Activated T-cell treated with anti-CD3 and anti-CD28 coated beads, Interleukin-2, amount 50 U/mL, for 24 hours (primary cell): ENCODE measurements around the gene TRHDE.

Experiments used
- DNase-seq: peaks from one replicate; pipeline ENCODE4 v3.0.0-alpha.2; 2020
- H3K27ac Mint-ChIP-seq: 2 replicates; pipeline ENCODE4 v1.8.0; 2020; ENCODE audit warnings: mild to moderate bottlenecking, mixed read lengths
- H3K27me3 Mint-ChIP-seq: 2 replicates; pipeline ENCODE4 v1.8.0; 2020; ENCODE audit warnings: mixed read lengths
- H3K36me3 Mint-ChIP-seq: 2 replicates; pipeline ENCODE4 v1.8.0; 2020; ENCODE audit warnings: low read depth, mixed read lengths
- H3K4me1 Mint-ChIP-seq: 2 replicates; pipeline ENCODE4 v1.8.0; 2020; ENCODE audit warnings: low read depth, mixed read lengths
- H3K4me3 Mint-ChIP-seq: 2 replicates; pipeline ENCODE4 v1.8.0; 2020; ENCODE audit warnings: mild to moderate bottlenecking, moderate library complexity, mixed read lengths
- H3K9me3 Mint-ChIP-seq: 2 replicates; pipeline ENCODE4 v1.8.0; 2020; ENCODE audit warnings: mixed read lengths

TRHDE gene

GRCh38 chr12:72268386-72268785 is 3.8 kb upstream of the TRHDE start:
- no peaks in the 10 kb centered on the region for H3K36me3 Mint-ChIP-seq
- no peak overlapping the region for H3K4me3 Mint-ChIP-seq
- no peaks in the 10 kb centered on the region for H3K9me3 Mint-ChIP-seq
- peaks cover 7% of the 10 kb centered on the region for H3K4me1 Mint-ChIP-seq
- H3K27ac Mint-ChIP-seq = no peak overlapping the region
- H3K27me3 Mint-ChIP-seq = peaks cover 34% of the 10 kb centered on the region
- no peak for DNase-seq

DNA sequence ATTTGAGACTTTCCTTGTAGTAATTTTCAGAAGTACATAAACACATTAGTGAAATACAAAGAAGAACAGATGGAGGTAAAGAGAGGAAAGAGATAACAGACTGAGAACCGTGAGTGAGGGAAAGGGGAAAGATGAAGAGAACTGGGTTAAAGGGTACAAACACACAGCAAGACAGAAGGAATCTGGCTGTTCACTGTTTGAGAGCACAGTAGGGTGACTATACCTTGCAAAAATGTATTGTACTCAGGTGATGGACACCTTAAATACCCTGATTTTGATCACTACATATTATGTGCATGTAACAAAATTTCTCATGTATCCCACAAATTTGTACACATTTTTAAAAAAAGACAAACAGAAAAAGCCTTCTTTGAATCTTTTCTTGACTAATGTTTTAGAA is 2.7 kb upstream of the TRHDE start:
- no peak for DNase-seq
- no peak overlapping the region for H3K27ac Mint-ChIP-seq
- H3K9me3 Mint-ChIP-seq = no peaks in the 10 kb centered on the region
- H3K27me3 Mint-ChIP-seq = peaks cover 44% of the 10 kb centered on the region
- H3K36me3 Mint-ChIP-seq = no peaks in the 10 kb centered on the region
- H3K4me3 Mint-ChIP-seq = no peak overlapping the region
- H3K4me1 Mint-ChIP-seq = peaks cover 10% of the 10 kb centered on the region

GRCh38 chr12:72270246-72270645 is 1.9 kb upstream of the TRHDE start:
- Mint-ChIP-seq H3K36me3 (no peaks in the 10 kb centered on the region), H3K4me3 (no peak overlapping the region), H3K9me3 (no peaks in the 10 kb centered on the region), H3K4me1 (peaks cover 10% of the 10 kb centered on the region), H3K27ac (no peak overlapping the region), H3K27me3 (peaks cover 49% of the 10 kb centered on the region)
- DNase-seq = no peak

- H3K27ac Mint-ChIP-seq = no peak overlapping the region
- H3K9me3 Mint-ChIP-seq = no peaks in the 10 kb centered on the region
- H3K4me1 Mint-ChIP-seq = peaks cover 10% of the 10 kb centered on the region
- H3K36me3 Mint-ChIP-seq = no peaks in the 10 kb centered on the region
- no peak for DNase-seq
- H3K4me3 Mint-ChIP-seq = no peak overlapping the region
- peaks cover 49% of the 10 kb centered on the region for H3K27me3 Mint-ChIP-seq
Measured at GRCh38 chr12:72270961-72271360, 1.2 kb upstream of the TRHDE start.

DNA sequence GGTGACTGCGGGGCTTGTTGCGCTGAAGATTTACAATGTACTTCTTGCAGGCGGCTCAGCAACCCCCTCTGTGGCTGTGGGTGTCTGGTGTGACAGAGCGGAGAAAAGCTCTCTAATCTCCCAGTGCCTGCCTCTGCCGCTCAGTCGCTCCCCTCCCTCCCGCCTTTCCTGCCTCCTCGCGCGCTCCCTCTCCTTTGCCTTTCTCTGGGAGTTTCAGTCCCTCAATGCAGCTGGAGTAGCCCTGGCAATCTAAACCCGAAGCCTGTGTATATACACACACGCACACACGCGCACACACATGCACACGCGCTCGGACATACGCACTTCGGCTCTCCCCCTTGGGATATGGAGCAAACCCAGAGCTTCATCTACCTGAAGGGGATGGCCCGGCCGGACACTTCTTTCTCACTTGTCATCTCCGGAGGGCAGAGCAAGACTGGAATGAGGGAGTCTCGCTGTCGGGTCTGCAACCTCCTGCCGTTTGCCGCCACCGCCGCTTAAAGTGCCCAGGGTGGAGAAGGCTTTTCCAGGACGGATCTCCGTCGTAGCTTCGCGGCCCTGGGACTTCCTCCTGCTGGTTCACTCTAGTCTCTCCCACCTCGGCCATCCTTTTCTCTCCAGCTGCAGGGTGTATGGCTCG is 599 bp upstream of the TRHDE start:
- H3K27ac Mint-ChIP-seq = no peak overlapping the region
- no peak overlapping the region for H3K4me3 Mint-ChIP-seq
- peaks cover 52% of the 10 kb centered on the region for H3K27me3 Mint-ChIP-seq
- H3K4me1 Mint-ChIP-seq = peaks cover 10% of the 10 kb centered on the region
- no peaks in the 10 kb centered on the region for H3K9me3 Mint-ChIP-seq
- H3K36me3 Mint-ChIP-seq = no peaks in the 10 kb centered on the region
- no peak for DNase-seq

- no peak overlapping the region for H3K4me3 Mint-ChIP-seq
- peaks cover 10% of the 10 kb centered on the region for H3K4me1 Mint-ChIP-seq
Measured at GRCh38 chr12:72272731-72273498, 745 bp downstream of the TRHDE start.

DNA sequence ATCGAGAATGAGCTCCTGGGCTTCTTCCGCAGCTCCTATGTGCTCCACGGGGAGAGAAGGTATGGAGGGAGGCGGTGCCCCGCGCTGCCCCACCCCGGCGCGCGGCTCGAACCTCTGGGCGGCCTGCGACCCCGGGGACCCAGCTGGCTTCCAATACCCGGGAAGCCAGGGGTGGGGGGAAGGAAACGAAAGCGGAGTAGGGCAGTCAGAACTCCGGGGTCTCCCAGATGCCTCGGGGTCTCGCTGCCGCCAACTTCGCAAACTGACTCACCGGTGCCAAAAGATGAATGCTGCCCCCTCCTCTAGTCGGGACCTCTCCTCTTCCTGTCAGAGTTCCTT is 1.3 kb downstream of the TRHDE start:
- Mint-ChIP-seq H3K36me3 (no peaks in the 10 kb centered on the region), H3K4me3 (no peak overlapping the region), H3K4me1 (peaks cover 10% of the 10 kb centered on the region), H3K27ac (no peak overlapping the region), H3K9me3 (no peaks in the 10 kb centered on the region), H3K27me3 (peaks cover 59% of the 10 kb centered on the region)
- DNase-seq = no peak

More at GRCh38 chr12:72272731-72273498, 745 bp downstream of the TRHDE start:
- H3K27me3 Mint-ChIP-seq = peaks cover 56% of the 10 kb centered on the region
- no peak overlapping the region for H3K27ac Mint-ChIP-seq
- no peak for DNase-seq
- H3K9me3 Mint-ChIP-seq = no peaks in the 10 kb centered on the region
- H3K36me3 Mint-ChIP-seq = no peaks in the 10 kb centered on the region

- DNase-seq = no peak
- H3K4me3 Mint-ChIP-seq = no peak overlapping the region
- H3K27me3 Mint-ChIP-seq = peaks cover 59% of the 10 kb centered on the region
- H3K27ac Mint-ChIP-seq = no peak overlapping the region
- H3K4me1 Mint-ChIP-seq = peaks cover 10% of the 10 kb centered on the region
- H3K36me3 Mint-ChIP-seq = no peaks in the 10 kb centered on the region
- H3K9me3 Mint-ChIP-seq = no peaks in the 10 kb centered on the region
Measured at GRCh38 chr12:72273851-72274351, 1.7 kb downstream of the TRHDE start.

DNA sequence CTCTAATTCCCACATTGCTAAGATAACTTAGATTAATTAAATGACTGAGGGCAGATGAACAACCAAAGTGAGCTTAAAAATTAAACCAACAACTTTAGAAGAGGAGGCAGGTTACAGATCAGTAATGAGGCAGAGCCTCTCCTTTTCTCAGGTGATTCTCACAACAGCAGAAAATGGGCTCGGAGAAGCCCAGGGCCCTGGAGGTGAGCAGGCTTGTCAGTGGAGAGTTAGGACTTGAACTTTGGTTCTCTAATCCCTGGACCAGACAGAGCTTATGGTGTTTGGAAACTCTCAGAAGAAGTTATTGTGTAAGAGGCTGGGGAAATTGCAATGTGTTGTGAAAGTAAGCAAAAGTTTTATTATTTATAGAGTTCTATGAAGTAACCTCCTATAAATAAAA is 2.8 kb downstream of the TRHDE start:
- Mint-ChIP-seq H3K27ac (no peak overlapping the region), H3K9me3 (no peaks in the 10 kb centered on the region), H3K4me3 (no peak overlapping the region), H3K4me1 (peaks cover 10% of the 10 kb centered on the region), H3K27me3 (peaks cover 57% of the 10 kb centered on the region), H3K36me3 (no peaks in the 10 kb centered on the region)
- DNase-seq = no peak

DNA sequence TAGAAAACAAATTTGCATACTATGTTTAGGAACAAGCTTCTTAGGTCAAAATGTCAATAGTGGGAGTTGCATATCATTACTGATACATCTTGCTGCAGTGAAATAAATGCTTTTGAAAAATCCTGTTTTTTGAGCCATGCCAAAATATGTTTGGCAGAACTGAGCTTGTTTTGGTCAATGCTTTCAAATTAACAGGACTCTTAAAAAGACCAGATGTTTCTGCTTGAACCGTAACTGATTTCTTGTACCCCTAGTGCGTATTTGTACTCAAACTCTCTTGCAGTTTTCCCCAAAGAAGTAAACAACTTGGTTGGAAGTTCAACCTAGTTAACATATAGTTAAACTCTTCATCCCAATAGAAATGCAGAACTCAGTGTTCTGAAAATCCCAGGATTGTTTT is 3.4 kb downstream of the TRHDE start:
- Mint-ChIP-seq H3K36me3 (no peaks in the 10 kb centered on the region), H3K27me3 (peaks cover 51% of the 10 kb centered on the region), H3K27ac (no peak overlapping the region), H3K4me1 (peaks cover 10% of the 10 kb centered on the region), H3K9me3 (no peaks in the 10 kb centered on the region), H3K4me3 (no peak overlapping the region)
- DNase-seq = no peak

DNA sequence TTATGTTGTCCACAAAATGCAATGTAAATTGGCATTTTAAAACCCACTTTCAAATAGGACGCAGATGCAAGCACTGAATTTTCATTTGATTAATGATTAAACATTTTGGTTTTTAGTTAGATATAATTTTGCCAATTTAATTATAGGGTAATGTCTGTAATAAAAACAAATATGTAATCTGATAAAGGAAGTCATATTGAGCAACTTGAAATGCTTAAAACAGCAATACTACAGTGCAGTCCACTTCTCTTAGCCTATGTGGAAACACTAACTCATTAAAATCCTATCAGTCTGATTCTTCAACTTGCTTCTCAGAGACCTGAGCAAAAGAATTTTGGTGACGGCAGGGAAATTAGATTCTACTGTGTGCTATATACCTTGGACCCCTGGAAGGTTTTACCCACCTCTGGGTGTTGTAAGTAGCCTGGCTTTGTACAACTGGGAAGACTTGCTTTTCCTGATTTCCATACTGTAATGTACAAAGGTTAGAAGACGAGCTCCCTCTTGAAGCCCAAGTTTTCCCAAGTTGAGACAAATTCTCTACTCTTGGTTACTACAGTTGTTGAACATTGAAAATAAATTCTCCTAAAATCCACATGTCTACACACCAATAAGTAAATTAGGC is 4.1 kb downstream of the TRHDE start:
- Mint-ChIP-seq H3K4me3 (no peak overlapping the region), H3K27me3 (peaks cover 44% of the 10 kb centered on the region), H3K9me3 (no peaks in the 10 kb centered on the region), H3K27ac (no peak overlapping the region), H3K4me1 (peaks cover 10% of the 10 kb centered on the region), H3K36me3 (no peaks in the 10 kb centered on the region)
- DNase-seq = no peak

DNA sequence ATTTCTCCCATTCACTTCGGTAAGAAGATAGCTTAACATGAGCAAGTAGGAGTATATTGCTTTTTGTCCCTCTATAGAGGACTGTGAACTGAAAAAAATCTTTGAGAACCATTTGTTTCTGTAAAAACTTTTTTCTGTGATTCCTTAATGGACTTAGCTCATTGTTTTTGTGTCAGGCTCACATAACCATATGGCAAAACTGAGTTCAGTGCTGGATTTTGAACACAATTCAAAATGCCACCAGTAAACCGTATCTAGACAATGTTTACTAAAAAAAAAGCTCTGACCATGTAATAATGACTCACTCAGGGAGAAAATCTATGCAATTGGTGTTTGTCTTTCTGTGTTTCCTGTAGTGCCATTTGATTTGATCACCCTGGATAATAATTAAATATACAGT is 5.2 kb downstream of the TRHDE start:
- Mint-ChIP-seq H3K9me3 (no peaks in the 10 kb centered on the region), H3K4me3 (no peak overlapping the region), H3K36me3 (no peaks in the 10 kb centered on the region), H3K27me3 (peaks cover 32% of the 10 kb centered on the region), H3K4me1 (peaks cover 5% of the 10 kb centered on the region), H3K27ac (no peak overlapping the region)
- no peak for DNase-seq

GRCh38 chr12:72278894-72279293 is 6.7 kb downstream of the TRHDE start:
- no peak overlapping the region for H3K4me3 Mint-ChIP-seq
- no peak overlapping the region for H3K27ac Mint-ChIP-seq
- H3K36me3 Mint-ChIP-seq = no peaks in the 10 kb centered on the region
- peaks cover 22% of the 10 kb centered on the region for H3K27me3 Mint-ChIP-seq
- H3K9me3 Mint-ChIP-seq = no peaks in the 10 kb centered on the region
- peaks cover under 1% of the 10 kb centered on the region for H3K4me1 Mint-ChIP-seq
- no peak for DNase-seq

- no peaks in the 10 kb centered on the region for H3K4me1 Mint-ChIP-seq
- H3K9me3 Mint-ChIP-seq = no peaks in the 10 kb centered on the region
- no peaks in the 10 kb centered on the region for H3K36me3 Mint-ChIP-seq
- no peak overlapping the region for H3K4me3 Mint-ChIP-seq
- peaks cover 10% of the 10 kb centered on the region for H3K27me3 Mint-ChIP-seq
- no peak for DNase-seq
- no peak overlapping the region for H3K27ac Mint-ChIP-seq
Measured at GRCh38 chr12:72281126-72281525, 9.0 kb downstream of the TRHDE start.

DNA sequence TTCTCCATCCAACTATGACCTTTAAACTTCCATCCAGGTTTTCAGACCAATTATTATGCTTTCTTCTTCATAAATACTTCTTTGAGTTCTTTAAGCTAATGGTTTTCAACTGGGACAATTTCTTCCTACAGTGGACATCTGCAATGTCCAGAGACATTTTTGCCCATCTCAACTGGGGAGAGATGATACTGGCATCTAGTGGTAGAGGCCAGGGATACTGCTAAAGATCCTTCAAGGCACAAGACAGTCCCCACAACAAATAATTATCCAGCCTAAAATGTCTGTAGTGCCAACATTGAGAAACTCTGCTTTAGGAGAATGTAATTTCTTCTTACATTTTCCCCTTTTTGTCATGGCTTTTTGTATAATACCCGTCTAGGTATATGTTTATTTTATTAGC is 10.6 kb downstream of the TRHDE start:
- Mint-ChIP-seq H3K27me3 (peaks cover 4% of the 10 kb centered on the region), H3K9me3 (peaks cover 2% of the 10 kb centered on the region), H3K27ac (no peak overlapping the region), H3K4me1 (no peaks in the 10 kb centered on the region), H3K4me3 (no peak overlapping the region), H3K36me3 (no peaks in the 10 kb centered on the region)
- no peak for DNase-seq
